Peyer's patch (tissue), 4 donors: ENCODE results near the gene NAV3. TPM values are rescaled to one million over a fixed set of nuclear protein-coding genes. Genes with fewer than 3 reads are reported as not detected.
A peak's percentile ranks its signal among the peaks of the same experiment; 100 is the strongest.

Experiments used
- DNase-seq, 3 donors: peaks; one replicate each; pipeline ENCODE4 v3.0.0-alpha.2; 2017 to 2019
- H3K27ac ChIP-seq, 4 donors: fragments of 200-600 bp; sonication (generic); one replicate each; pipeline ENCODE4 v1.5.1; 2016 to 2019
- H3K27me3 ChIP-seq, 2 donors: fragments of 200-600 bp; sonication (generic); one replicate each; pipeline ENCODE4 v1.5.1; 2019
- H3K36me3 ChIP-seq, 3 donors: fragments of 200-600 bp; sonication (generic); one replicate each; pipeline ENCODE4 v1.5.1; 2016 to 2019
- H3K4me1 ChIP-seq, 4 donors: fragments of 200-600 bp; sonication (generic); one replicate each; pipeline ENCODE4 v1.5.1; 2016 to 2019
- H3K4me3 ChIP-seq, 4 donors: fragments of 200-600 bp; sonication (generic); 1 replicate in 3 of 4; 2 replicates in 1 of 4; pipeline ENCODE4 v1.5.1; 2016 to 2019; ENCODE audit warnings: mild to moderate bottlenecking in 1 of 4
- H3K9me3 ChIP-seq, 4 donors: fragments of 200-600 bp; sonication (generic); one replicate each; pipeline ENCODE4 v1.5.1; 2016 to 2019; ENCODE audit warnings: mild to moderate bottlenecking in 1 of 4
- CTCF ChIP-seq, 6 experiments: fragments of 450-650 bp in 4 of 6; fragments of 200-600 bp in 2 of 6; sonication (generic) in 1 of 6; IDR thresholded peaks; one replicate each; pipeline ENCODE4 v1.5.1; 2017 to 2019; ENCODE audit warnings: antibody characterized with exemption in 6 of 6, mild to moderate bottlenecking in 3 of 6, moderate library complexity in 1 of 6
- POLR2A ChIP-seq, 2 donors: fragments of 450-650 bp; IDR thresholded peaks; one replicate each; pipeline ENCODE4 v1.5.1; 2017; ENCODE audit warnings: antibody characterized with exemption in 2 of 2, mild to moderate bottlenecking in 2 of 2, moderate library complexity in 2 of 2
- total RNA-seq, 4 donors: library from RNA; depleted of rRNA; stranded (reverse); fragments of >200 nt; gene quantifications; one replicate each; pipeline ENCODE4 v1.1.0, GENCODE V29; 2016

Gene NAV3
- total RNA-seq, 4 donors from 2014 or later: 1.9 to 4.1 (median 2.8) TPM

GRCh38 chr12:78145398-78145797 lies 314.7 kb downstream of the NAV3 start:
- H3K36me3 ChIP-seq: no peaks in the 10 kb centered on the region
- TF ChIP-seq CTCF (IDR thresholded peaks at IDR 0.05): no peak
- no peak for TF ChIP-seq POLR2A (IDR thresholded peaks at IDR 0.05)
- DNase-seq: no peak
- no peaks in the 10 kb centered on the region for H3K4me1 ChIP-seq
- no peak overlapping the region for H3K4me3 ChIP-seq
- no peak overlapping the region for H3K27ac ChIP-seq
- H3K9me3 ChIP-seq: no peaks in the 10 kb centered on the region
- H3K27me3 ChIP-seq: no peaks in the 10 kb centered on the region

GRCh38 chr12:78146365-78146772 lies 315.7 kb downstream of the NAV3 start:
- no peak for DNase-seq
- no peaks in the 10 kb centered on the region for H3K9me3 ChIP-seq
- no peaks in the 10 kb centered on the region for H3K4me1 ChIP-seq
- no peaks in the 10 kb centered on the region for H3K27me3 ChIP-seq
- no peak overlapping the region for H3K4me3 ChIP-seq
- no peaks in the 10 kb centered on the region for H3K36me3 ChIP-seq
- H3K27ac ChIP-seq: no peak overlapping the region
- TF ChIP-seq POLR2A (IDR thresholded peaks at IDR 0.05): no peak
- TF ChIP-seq CTCF (IDR thresholded peaks at IDR 0.05): peak in 5 of 6 experiments; percentile 19 to 63 (median 46)

GRCh38 chr12:78149459-78149858 lies 318.8 kb downstream of the NAV3 start:
- H3K4me1 ChIP-seq: no peaks in the 10 kb centered on the region
- H3K4me3 ChIP-seq: no peak overlapping the region
- no peaks in the 10 kb centered on the region for H3K9me3 ChIP-seq
- DNase-seq: no peak
- TF ChIP-seq POLR2A (IDR thresholded peaks at IDR 0.05) (no peak), CTCF (IDR thresholded peaks at IDR 0.05) (no peak)
- H3K36me3 ChIP-seq: no peaks in the 10 kb centered on the region
- no peaks in the 10 kb centered on the region for H3K27me3 ChIP-seq
- no peak overlapping the region for H3K27ac ChIP-seq

GRCh38 chr12:78155546-78155945 lies 324.9 kb downstream of the NAV3 start:
- Histone ChIP-seq H3K27ac (no peak overlapping the region), H3K4me1 (no peaks in the 10 kb centered on the region), H3K4me3 (no peak overlapping the region), H3K9me3 (no peaks in the 10 kb centered on the region), H3K27me3 (no peaks in the 10 kb centered on the region), H3K36me3 (no peaks in the 10 kb centered on the region)
- DNase-seq: no peak
- TF ChIP-seq POLR2A (IDR thresholded peaks at IDR 0.05): no peak
- no peak for TF ChIP-seq CTCF (IDR thresholded peaks at IDR 0.05)

- TF ChIP-seq POLR2A (IDR thresholded peaks at IDR 0.05) (no peak), CTCF (IDR thresholded peaks at IDR 0.05) (no peak)
These were observed 326.1 kb downstream of the NAV3 start for GRCh38 chr12:78156751-78157150.

GRCh38 chr12:78157199-78157598 lies 326.5 kb downstream of the NAV3 start:
- H3K9me3 ChIP-seq: no peaks in the 10 kb centered on the region
- no peak overlapping the region for H3K27ac ChIP-seq
- no peaks in the 10 kb centered on the region for H3K36me3 ChIP-seq
- TF ChIP-seq CTCF (IDR thresholded peaks at IDR 0.05) (no peak), POLR2A (IDR thresholded peaks at IDR 0.05) (no peak)
- DNase-seq: no peak
- no peak overlapping the region for H3K4me3 ChIP-seq
- no peaks in the 10 kb centered on the region for H3K4me1 ChIP-seq
- H3K27me3 ChIP-seq: no peaks in the 10 kb centered on the region

More at GRCh38 chr12:78156751-78157150, 326.1 kb downstream of the NAV3 start:
- DNase-seq: no peak
- no peak overlapping the region for H3K4me3 ChIP-seq
- H3K4me1 ChIP-seq: no peaks in the 10 kb centered on the region
- H3K36me3 ChIP-seq: no peaks in the 10 kb centered on the region
- H3K27ac ChIP-seq: no peak overlapping the region
- H3K9me3 ChIP-seq: no peaks in the 10 kb centered on the region
- H3K27me3 ChIP-seq: no peaks in the 10 kb centered on the region
